Activated CD4-positive, alpha-beta T cell treated with anti-CD3 and anti-CD28 coated beads, Interleukin-2, amount 10 ng/mL, durations not matched to agents 7 days and 5 days (primary cell): ENCODE data around the gene CEP43. TPM values are rescaled to one million over a fixed set of nuclear protein-coding genes. Genes with fewer than 3 reads are reported as not detected.

Experiments
- CTCF ChIA-PET: fragments of 350-600 bp; sonication (Branson Sonifier 250); formaldehyde crosslinking; loops from one replicate; lab custom pipeline; 2021; ENCODE audit warnings: antibody characterized with exemption; lab: Charles Lee
- POLR2A ChIA-PET: fragments of 350-600 bp; sonication (Branson Sonifier 250); formaldehyde crosslinking; loops from one replicate; lab custom pipeline; 2021; ENCODE audit warnings: antibody characterized with exemption; lab: Charles Lee
- DNase-seq: peaks from one replicate; pipeline ENCODE4 v3.0.0-alpha.2; 2020
- H3K27ac Mint-ChIP-seq: one replicate; pipeline ENCODE4 v1.8.0; 2021; ENCODE audit warnings: mild to moderate bottlenecking, moderate library complexity, mixed read lengths
- H3K27me3 Mint-ChIP-seq: one replicate; pipeline ENCODE4 v1.8.0; 2021; ENCODE audit warnings: mixed read lengths
- H3K36me3 Mint-ChIP-seq: one replicate; pipeline ENCODE4 v1.8.0; 2021; ENCODE audit warnings: low read depth, mixed read lengths
- H3K4me1 Mint-ChIP-seq: one replicate; pipeline ENCODE4 v1.8.0; 2021; ENCODE audit warnings: mixed read lengths
- H3K4me3 Mint-ChIP-seq: one replicate; pipeline ENCODE4 v1.8.0; 2021; ENCODE audit warnings: mild to moderate bottlenecking, moderate library complexity, mixed read lengths
- H3K9me3 Mint-ChIP-seq: one replicate; pipeline ENCODE4 v1.8.0; 2021; ENCODE audit warnings: mixed read lengths
- total RNA-seq, 2 experiments: library from RNA; stranded (reverse); gene quantifications; one replicate each; pipeline ENCODE4 v1.2.3, GENCODE V29; 2021

The CEP43 gene
- total RNA-seq, 2 experiments from 2014 or later = 20.9 to 23.5 TPM

DNA sequence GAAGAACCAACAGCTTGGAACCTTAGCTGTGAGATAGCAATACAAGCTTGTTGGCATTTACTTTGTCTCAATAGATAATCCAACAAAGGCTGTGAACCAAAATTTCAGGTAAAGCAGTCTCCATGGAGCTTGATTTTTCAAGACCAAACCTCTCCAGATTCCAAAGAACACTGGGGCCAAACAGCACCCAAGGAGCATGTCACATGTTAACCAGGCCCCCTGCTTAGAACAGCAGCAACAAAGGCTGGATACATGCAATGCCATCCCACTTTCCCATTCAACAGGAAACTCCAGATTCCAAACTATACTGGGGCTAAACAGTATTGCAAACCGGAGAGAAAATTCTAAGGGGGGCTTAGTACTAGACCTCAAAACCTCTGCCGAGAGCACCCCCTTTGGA lies 27.1 kb upstream of the CEP43 start:
- no peak for DNase-seq
- Mint-ChIP-seq H3K27ac (no peak overlapping the region), H3K27me3 (no peaks in the 10 kb centered on the region), H3K4me3 (no peak overlapping the region), H3K9me3 (peaks cover 7% of the 10 kb centered on the region), H3K4me1 (peaks cover 22% of the 10 kb centered on the region), H3K36me3 (peaks cover 47% of the 10 kb centered on the region)
- ChIA-PET POLR2A (no interaction called here), CTCF (interaction anchor here (0.6 to 1.8 kb wide), 5 partner anchors 11 to 73 kb away, joined by 3 to 6 read pairs (median 3); partner anchors contain the start of gene RNASET2)

DNA sequence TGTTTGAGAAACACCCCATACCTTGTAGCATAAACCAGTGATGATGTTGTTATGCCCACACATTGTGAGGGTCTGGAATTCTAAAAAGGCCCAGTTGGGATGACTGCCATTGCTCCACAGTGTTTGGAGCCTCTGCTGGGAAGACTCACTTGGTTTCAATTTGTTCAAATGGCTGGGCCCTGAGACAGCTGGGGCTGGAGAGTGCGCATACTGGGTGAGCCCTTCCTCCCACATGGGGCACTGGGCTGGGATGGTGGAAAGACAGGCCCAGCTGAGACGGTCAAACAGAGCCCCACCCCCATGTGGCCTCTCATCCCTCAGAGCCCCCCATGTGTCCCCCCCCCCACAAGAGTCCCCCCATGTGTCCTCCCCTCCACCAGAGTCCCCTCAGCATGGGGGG lies 22.6 kb upstream of the CEP43 start:
- Mint-ChIP-seq H3K4me3 (no peak overlapping the region), H3K36me3 (peaks cover 29% of the 10 kb centered on the region), H3K27me3 (no peaks in the 10 kb centered on the region), H3K4me1 (peaks cover 2% of the 10 kb centered on the region), H3K27ac (no peak overlapping the region), H3K9me3 (no peaks in the 10 kb centered on the region)
- CTCF ChIA-PET = interaction anchor here (2.8 kb wide), 1 partner anchor 12 kb away, joined by 10 read pairs; no protein-coding TSS in a partner anchor
- POLR2A ChIA-PET = no interaction called here
- no peak for DNase-seq

DNA sequence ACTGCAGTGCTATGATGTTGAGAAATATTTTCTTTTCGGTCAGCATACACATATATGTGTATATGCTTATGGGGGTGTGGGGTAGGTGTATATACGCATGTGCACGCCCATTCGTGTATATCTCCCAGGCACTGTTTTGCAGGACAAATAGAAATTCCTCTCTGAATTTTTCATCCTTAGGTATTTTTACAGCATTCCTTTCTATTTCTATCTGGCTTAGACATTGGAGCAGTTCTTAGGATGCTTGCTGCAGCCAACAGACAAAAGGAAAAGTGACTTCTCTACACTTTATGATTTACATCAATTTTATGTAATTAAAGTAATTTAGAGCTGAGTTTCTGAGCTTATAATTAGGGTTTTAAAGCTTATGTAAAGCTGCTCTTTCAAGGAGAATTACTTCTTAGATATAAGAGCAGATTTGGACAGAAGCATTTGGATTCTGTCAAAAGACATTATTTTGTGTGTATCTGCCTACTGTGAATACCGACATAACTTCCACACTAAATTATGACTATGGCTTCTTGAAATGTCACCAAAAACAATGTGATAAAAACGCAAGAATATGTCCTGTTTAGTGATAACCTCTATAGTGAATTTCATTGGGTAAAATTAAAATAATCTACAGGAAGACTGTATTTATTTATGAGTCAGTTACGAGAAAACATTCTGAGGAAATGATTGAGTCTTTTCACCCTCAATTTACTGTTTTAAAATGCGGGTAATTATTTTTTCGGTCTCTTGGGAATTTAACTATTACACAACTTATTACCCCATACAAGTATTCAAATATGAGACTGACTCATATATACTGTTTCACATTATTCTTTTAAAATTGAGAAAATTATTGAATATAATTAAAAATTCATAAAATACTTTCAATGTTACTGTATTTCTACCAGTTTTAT lies 21.3 kb upstream of the CEP43 start:
- ChIA-PET POLR2A (no interaction called here), CTCF (no interaction called here)
- Mint-ChIP-seq H3K4me1 (peaks cover 2% of the 10 kb centered on the region), H3K9me3 (no peaks in the 10 kb centered on the region), H3K4me3 (no peak overlapping the region), H3K27me3 (no peaks in the 10 kb centered on the region), H3K36me3 (peaks cover 29% of the 10 kb centered on the region), H3K27ac (no peak overlapping the region)
- DNase-seq = no peak

DNA sequence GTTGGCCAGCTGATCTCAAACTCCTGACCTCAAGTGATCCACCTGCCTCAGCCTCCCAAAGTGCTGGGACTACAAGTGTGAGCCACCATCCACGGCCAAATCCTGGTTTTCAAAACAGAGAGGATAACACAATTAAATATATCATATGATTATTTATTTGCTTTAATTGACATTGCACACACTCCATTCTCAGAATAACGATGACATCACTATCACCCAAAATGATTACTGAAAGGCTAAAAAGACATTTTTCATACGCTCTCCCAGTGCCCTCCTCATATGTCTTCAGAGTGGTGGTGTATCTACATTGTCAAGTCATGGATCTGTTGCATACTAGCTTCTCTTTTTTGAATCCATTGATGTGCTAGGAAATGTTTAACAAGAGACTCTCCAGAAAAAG lies 18.5 kb upstream of the CEP43 start:
- peaks cover 29% of the 10 kb centered on the region for H3K36me3 Mint-ChIP-seq
- no peak overlapping the region for H3K27ac Mint-ChIP-seq
- H3K27me3 Mint-ChIP-seq = no peaks in the 10 kb centered on the region
- H3K4me3 Mint-ChIP-seq = no peak overlapping the region
- no peaks in the 10 kb centered on the region for H3K9me3 Mint-ChIP-seq
- ChIA-PET CTCF (interaction anchor here (1.5 kb wide), 1 partner anchor 9 kb away, joined by 8 read pairs; no protein-coding TSS in a partner anchor), POLR2A (no interaction called here)
- DNase-seq = no peak
- H3K4me1 Mint-ChIP-seq = no peaks in the 10 kb centered on the region

GRCh38 chr6:166987448-166987847 lies 11.7 kb upstream of the CEP43 start:
- ChIA-PET CTCF (interaction anchor here (2.8 kb wide), 1 partner anchor 12 kb away, joined by 10 read pairs; no protein-coding TSS in a partner anchor), POLR2A (no interaction called here)
- Mint-ChIP-seq H3K4me3 (no peak overlapping the region), H3K36me3 (peaks cover 31% of the 10 kb centered on the region), H3K9me3 (no peaks in the 10 kb centered on the region), H3K4me1 (peaks cover 17% of the 10 kb centered on the region), H3K27me3 (no peaks in the 10 kb centered on the region), H3K27ac (no peak overlapping the region)
- no peak for DNase-seq

DNA sequence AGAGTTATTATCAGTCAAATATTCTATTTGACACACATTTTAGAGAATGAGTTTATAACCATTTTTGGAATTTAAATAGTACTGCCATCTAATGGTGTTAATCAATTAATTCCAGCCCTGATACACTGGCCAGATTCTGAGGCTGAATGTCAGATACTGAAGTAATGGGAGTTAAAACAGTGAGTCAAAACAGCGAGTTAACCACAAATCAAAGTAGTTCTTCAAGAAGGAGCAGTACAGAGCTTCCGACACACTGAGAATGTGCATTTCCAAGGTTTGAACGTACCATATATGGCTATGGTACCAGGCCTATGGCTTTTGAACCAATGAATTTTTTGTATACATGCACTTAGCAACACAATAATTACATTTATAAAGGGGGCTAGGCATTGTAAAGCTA lies 11.3 kb upstream of the CEP43 start:
- H3K27ac Mint-ChIP-seq = no peak overlapping the region
- no peaks in the 10 kb centered on the region for H3K27me3 Mint-ChIP-seq
- ChIA-PET POLR2A (no interaction called here), CTCF (interaction anchor here (2.2 to 2.8 kb wide), 2 partner anchors 12 to 17 kb away, joined by 5 to 10 read pairs; no protein-coding TSS in a partner anchor)
- no peak overlapping the region for H3K4me3 Mint-ChIP-seq
- peaks cover 17% of the 10 kb centered on the region for H3K4me1 Mint-ChIP-seq
- no peaks in the 10 kb centered on the region for H3K9me3 Mint-ChIP-seq
- H3K36me3 Mint-ChIP-seq = peaks cover 28% of the 10 kb centered on the region
- DNase-seq = no peak

DNA sequence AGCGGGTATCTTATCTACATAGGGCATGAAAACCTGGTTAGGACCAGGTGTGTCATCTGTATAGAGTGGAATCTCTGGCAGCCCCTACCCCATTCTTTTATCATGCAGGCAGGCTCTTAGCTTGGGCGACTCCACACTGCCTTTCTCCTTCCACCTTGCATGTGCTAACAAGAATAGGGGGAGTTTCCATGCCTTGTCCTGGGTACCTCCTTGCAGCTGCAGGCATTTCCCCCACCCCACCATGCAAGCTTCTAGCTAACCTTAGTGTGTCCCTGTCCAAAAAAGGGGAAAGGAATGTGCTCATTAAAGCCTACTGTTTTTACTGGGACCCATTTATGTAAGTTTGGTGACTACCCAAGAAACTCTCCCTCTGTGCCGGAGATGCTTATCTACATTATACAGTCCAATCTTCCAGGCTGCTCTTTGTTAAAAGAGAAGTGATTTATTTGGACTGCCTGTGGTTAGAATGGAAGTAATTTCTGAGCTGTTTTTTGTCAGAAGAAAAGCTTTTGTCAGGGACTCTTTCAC lies 10.5 kb upstream of the CEP43 start:
- Mint-ChIP-seq H3K4me3 (no peak overlapping the region), H3K36me3 (peaks cover 27% of the 10 kb centered on the region), H3K4me1 (peaks cover 19% of the 10 kb centered on the region), H3K27ac (no peak overlapping the region), H3K9me3 (no peaks in the 10 kb centered on the region), H3K27me3 (no peaks in the 10 kb centered on the region)
- DNase-seq = no peak
- ChIA-PET POLR2A (no interaction called here), CTCF (interaction anchor here (0.8 to 2.8 kb wide), 9 partner anchors 8 to 210 kb away, joined by 3 to 15 read pairs (median 5); partner anchors contain the start of gene CEP43)

DNA sequence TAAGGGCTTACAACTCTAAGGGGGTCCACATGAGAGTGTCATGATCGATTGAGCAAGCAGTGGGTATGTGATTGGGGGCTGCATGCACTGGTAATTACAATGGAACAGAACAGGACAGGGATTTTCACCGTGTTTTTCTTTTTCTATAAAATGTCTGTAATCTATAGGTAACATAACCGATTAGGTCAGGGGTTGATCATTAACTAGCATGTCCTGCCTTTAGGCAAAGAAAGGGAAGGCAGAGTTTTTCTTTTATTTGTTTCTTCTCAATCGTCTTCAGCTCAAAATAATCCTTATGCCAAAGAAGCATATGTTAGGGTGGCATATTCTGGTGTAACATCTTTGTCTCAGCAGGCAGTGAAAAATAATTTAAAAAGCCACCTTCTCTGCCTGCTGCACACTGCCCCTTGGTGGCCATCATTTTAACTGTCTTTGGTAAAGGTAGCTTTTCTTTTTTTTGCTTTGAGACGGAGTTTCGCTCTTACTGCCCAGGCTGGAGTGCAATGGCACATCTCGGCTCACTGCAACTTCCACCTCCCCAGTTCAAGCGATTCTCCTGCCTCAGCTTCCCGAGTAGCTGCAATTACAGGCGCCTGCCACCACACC lies 9.7 kb upstream of the CEP43 start:
- peak; percentile 23 for DNase-seq
- Mint-ChIP-seq H3K27me3 (no peaks in the 10 kb centered on the region), H3K4me1 (peaks cover 21% of the 10 kb centered on the region), H3K36me3 (peaks cover 29% of the 10 kb centered on the region), H3K4me3 (no peak overlapping the region), H3K27ac (peak overlapping the region; percentile 37), H3K9me3 (no peaks in the 10 kb centered on the region)
- ChIA-PET POLR2A (no interaction called here), CTCF (interaction anchor here (0.6 to 2.8 kb wide), 16 partner anchors 8 to 364 kb away, joined by 3 to 15 read pairs (median 4); partner anchors contain the start of genes CEP43 and RNASET2)

DNA sequence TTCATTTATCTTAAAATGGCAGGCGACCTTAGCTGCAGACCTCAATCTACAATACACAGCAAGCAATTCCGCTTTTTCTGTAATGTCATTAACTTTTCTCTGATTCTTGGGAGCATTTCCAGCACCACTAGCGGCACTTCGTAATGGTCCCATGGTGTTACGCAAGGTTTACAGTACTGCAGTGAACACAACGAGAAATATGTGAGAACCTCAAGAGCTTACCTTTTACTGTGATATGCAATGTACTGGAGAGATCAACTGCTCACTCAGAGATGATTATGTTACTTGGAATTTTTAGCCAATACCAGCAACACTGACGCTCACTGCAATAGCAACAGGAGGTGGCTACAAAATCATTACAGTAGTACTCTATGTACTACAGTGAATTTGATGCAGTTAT lies 2.8 kb upstream of the CEP43 start:
- peaks cover 35% of the 10 kb centered on the region for H3K4me1 Mint-ChIP-seq
- no peak overlapping the region for H3K4me3 Mint-ChIP-seq
- no peaks in the 10 kb centered on the region for H3K9me3 Mint-ChIP-seq
- CTCF ChIA-PET = interaction anchor here (0.7 kb wide), 1 partner anchor 11 kb away, joined by 3 read pairs; no protein-coding TSS in a partner anchor
- no peak overlapping the region for H3K27ac Mint-ChIP-seq
- no peak for DNase-seq
- H3K36me3 Mint-ChIP-seq = peaks cover 27% of the 10 kb centered on the region
- no peaks in the 10 kb centered on the region for H3K27me3 Mint-ChIP-seq
- POLR2A ChIA-PET = no interaction called here

DNA sequence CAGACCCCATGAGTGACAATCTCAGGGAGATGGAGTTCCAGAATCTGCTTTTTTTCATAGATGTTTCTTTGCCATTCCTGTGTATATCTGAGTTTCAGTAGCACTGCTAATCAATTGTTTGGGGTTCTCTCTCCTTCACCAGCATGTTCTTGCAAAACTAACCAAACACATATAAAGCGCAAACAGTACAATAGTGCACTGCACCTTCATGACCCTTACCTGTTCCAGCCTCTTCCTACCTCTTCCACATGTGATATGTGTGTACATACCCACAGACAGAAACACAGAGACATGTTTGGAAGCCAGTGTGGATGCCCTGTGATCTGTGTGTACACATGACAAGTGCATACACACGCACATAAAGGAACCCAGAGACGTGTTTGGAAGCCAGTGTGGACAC lies 1.8 kb upstream of the CEP43 start:
- Mint-ChIP-seq H3K4me3 (peak overlapping the region; percentile 80), H3K36me3 (peaks cover 28% of the 10 kb centered on the region), H3K4me1 (peaks cover 34% of the 10 kb centered on the region), H3K27me3 (no peaks in the 10 kb centered on the region), H3K27ac (peak overlapping the region; percentile 81), H3K9me3 (no peaks in the 10 kb centered on the region)
- DNase-seq = no peak
- ChIA-PET CTCF (interaction anchor here (0.9 to 1.4 kb wide), 2 partner anchors 8 to 145 kb away, joined by 3 to 5 read pairs; no protein-coding TSS in a partner anchor), POLR2A (no interaction called here)

DNA sequence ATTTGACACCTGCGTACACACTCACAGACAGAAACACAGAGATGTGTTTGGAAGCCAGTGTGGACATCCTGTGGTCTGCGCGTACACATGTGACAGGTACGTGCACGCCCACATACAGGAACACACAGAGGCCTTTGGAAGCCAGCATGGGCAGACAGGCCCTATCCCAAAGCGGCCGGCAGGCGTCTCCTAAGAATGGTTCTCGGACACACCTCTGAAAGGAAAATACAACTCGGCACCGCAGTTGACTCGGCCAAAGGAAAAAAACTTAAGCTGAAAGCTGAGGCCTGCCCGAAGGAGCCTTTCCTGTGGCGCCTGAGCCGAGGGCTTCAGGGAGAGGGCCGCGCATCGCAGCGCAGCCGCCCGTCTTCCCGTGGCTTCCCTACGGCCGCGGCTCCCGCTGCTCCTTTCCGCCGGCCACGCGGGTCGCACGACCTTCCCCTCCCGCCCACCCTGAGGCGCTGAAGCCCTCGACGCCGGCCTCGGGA lies 1.4 kb upstream of the CEP43 start:
- peaks cover 26% of the 10 kb centered on the region for H3K36me3 Mint-ChIP-seq

More for the DNA sequence above, 1.4 kb upstream of the CEP43 start:
- peaks cover 34% of the 10 kb centered on the region for H3K4me1 Mint-ChIP-seq
- H3K9me3 Mint-ChIP-seq = no peaks in the 10 kb centered on the region
- H3K4me3 Mint-ChIP-seq = peak overlapping the region; percentile 80
- peak overlapping the region; percentile 81 for H3K27ac Mint-ChIP-seq
- POLR2A ChIA-PET = no interaction called here
- H3K27me3 Mint-ChIP-seq = no peaks in the 10 kb centered on the region
- CTCF ChIA-PET = interaction anchor here (0.9 to 1.4 kb wide), 2 partner anchors 8 to 144 kb away, joined by 3 to 5 read pairs; no protein-coding TSS in a partner anchor
- DNase-seq = peak; percentile 54
